Stomach (tissue), 9 donors: Measurements from ENCODE around the gene SPACA7. TPM values are rescaled to one million over a fixed set of nuclear protein-coding genes. Genes with fewer than 3 reads are reported as not detected.

ENCODE experiments used
- DNase-seq, 2 donors: peaks; one replicate each; pipeline versions ENCODE4 v3.0.0 to v3.0.0-alpha.2; 2013 to 2019
- H3K27ac ChIP-seq, 5 donors: fragments of 200-600 bp in 4 of 5; sonication (generic) in 4 of 5; one replicate each; pipeline ENCODE4 v1.5.1; 2013 to 2019; ENCODE audit warnings: mild to moderate bottlenecking in 1 of 5, moderate library complexity in 1 of 5
- H3K27me3 ChIP-seq, 3 donors: fragments of 200-600 bp; sonication (generic); one replicate each; pipeline ENCODE4 v1.5.1; 2017 to 2019; ENCODE audit warnings: mixed run types in 1 of 3
- H3K36me3 ChIP-seq, 4 donors: fragments of 200-600 bp; sonication (generic); 1 replicate in 3 of 4; 2 replicates in 1 of 4; pipeline ENCODE4 v1.5.1; 2016 to 2019
- H3K4me1 ChIP-seq, 4 donors: fragments of 200-600 bp; sonication (generic); one replicate each; pipeline ENCODE4 v1.5.1; 2016 to 2019
- H3K4me3 ChIP-seq, 4 donors: fragments of 200-600 bp; sonication (generic) in 3 of 4; one replicate each; pipeline ENCODE4 v1.5.1; 2016 to 2019; ENCODE audit warnings: mild to moderate bottlenecking in 1 of 4
- H3K9me3 ChIP-seq, 4 donors: fragments of 200-600 bp; sonication (generic); one replicate each; pipeline ENCODE4 v1.5.1; 2016 to 2019
- CTCF ChIP-seq, 7 experiments: fragments of 450-650 bp in 4 of 7; fragments of 200-600 bp in 3 of 7; sonication (generic) in 3 of 7; IDR thresholded peaks; one replicate each; pipeline ENCODE4 v1.5.1; 2016 to 2019; ENCODE audit warnings: antibody characterized with exemption in 7 of 7, control low read depth in 2 of 7, mild to moderate bottlenecking in 1 of 7
- EP300 ChIP-seq: sonication (generic); formaldehyde crosslinking; IDR thresholded peaks from one replicate; pipeline ENCODE4 v1.6.1; 2017; ENCODE audit warnings: antibody characterized with exemption
- POLR2A ChIP-seq, 4 donors: fragments of 450-650 bp; IDR thresholded peaks; one replicate each; pipeline ENCODE4 v1.6.1; 2016; ENCODE audit warnings: antibody characterized with exemption in 4 of 4, control low read depth in 2 of 4, mild to moderate bottlenecking in 1 of 4, moderate library complexity in 1 of 4
- POLR2AphosphoS5 ChIP-seq, 3 donors: sonication (generic); formaldehyde crosslinking; IDR thresholded peaks; one replicate each; pipeline ENCODE4 v1.6.1; 2016; ENCODE audit warnings: antibody characterized with exemption in 3 of 3
- WGBS, 5 donors: extraction: QIAGEN DNeasy Blood & Tissue Kit in 3 of 5; methylation state at CpG; one replicate each; pipeline versions ENCODE4 v1.1.5 to v1.1.7; 2013 to 2018; 5-methylcytosine and 5-hydroxymethylcytosine counted together
- intact Hi-C: fragments of 100-400 bp; cut with DNase I; formaldehyde crosslinking; loops from one replicate; pipeline ENCODE4 v1.15.1; 2023; ENCODE audit warnings: low total_unique reads
- polyA plus RNA-seq, 3 donors: library from polyadenylated mRNA; stranded (reverse); fragments of 200-250 nt; gene quantifications; one replicate each; pipeline ENCODE4 v1.2.3, GENCODE V29; 2013
- total RNA-seq, 5 donors: library from RNA; depleted of rRNA; stranded (reverse); fragments of >200 nt; gene quantifications; one replicate each; pipeline versions ENCODE4 v1.1.0 to v1.2.3, GENCODE V29; 2014 to 2016
- donor health status: healthy with polysubstance abuse.
- donor health status: Bipolar disorder and iron deficiency.
- donor health status: healthy.

The SPACA7 gene
- total and polyA plus RNA-seq, 8 donors, result not detected

DNA sequence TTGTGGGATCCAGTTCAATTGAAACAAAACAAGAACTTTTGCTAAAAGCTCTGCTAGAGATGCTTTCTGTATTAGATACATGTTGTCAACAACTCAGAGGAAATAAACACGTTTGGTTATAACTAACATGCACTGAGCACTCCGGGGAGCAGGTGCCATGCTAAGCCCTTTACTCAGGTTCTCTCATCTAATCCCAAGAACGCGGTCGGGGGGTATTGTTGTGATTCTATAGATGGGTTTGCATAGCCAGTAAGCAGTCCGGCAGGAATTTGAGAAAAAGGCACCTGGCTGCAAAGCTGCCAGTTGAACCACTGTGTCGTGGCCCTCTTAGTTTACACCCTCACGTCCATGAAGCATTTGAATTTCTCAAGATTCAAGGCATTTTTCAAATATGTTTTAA lies 24.3 kb upstream of the SPACA7 start:
- Histone ChIP-seq H3K4me1 (no peaks in the 10 kb centered on the region), H3K9me3 (no peaks in the 10 kb centered on the region), H3K36me3 (no peaks in the 10 kb centered on the region), H3K27ac (no peak overlapping the region), H3K27me3 (peaks cover 0 to 72% (median 11%) of the 10 kb centered on the region in 3 donors), H3K4me3 (no peak overlapping the region)
- intact Hi-C loops, result no loop called here
- TF ChIP-seq EP300 (no peak), POLR2A (IDR thresholded peaks at IDR 0.05) (no peak), CTCF (IDR thresholded peaks at IDR 0.05) (no peak), POLR2AphosphoS5 (IDR thresholded peaks at IDR 0.05) (no peak)
- WGBS, 5 donors, result 26 to 28% (median 26%) methylated on average over 8 of the region's 8 CpGs
- no peak for DNase-seq

GRCh38 chr13:112353856-112354255 lies 22.3 kb upstream of the SPACA7 start:
- DNase-seq, result no peak
- H3K27me3 ChIP-seq, result peaks cover 0 to 51% (median 2%) of the 10 kb centered on the region in 3 donors
- H3K4me1 ChIP-seq, result no peaks in the 10 kb centered on the region
- TF ChIP-seq CTCF (IDR thresholded peaks at IDR 0.05) (no peak), POLR2AphosphoS5 (IDR thresholded peaks at IDR 0.05) (no peak), POLR2A (IDR thresholded peaks at IDR 0.05) (no peak), EP300 (no peak)
- no peaks in the 10 kb centered on the region for H3K9me3 ChIP-seq
- H3K36me3 ChIP-seq, result no peaks in the 10 kb centered on the region
- intact Hi-C loops, result no loop called here
- no peak overlapping the region for H3K27ac ChIP-seq
- no peak overlapping the region for H3K4me3 ChIP-seq
- WGBS, 5 donors, result 78 to 87% (median 85%) methylated on average over 10 to 11 of the region's 11 CpGs

GRCh38 chr13:112354330-112355273 lies 21.6 kb upstream of the SPACA7 start:
- Histone ChIP-seq H3K27me3 (peaks cover 0 to 44% (median 0%) of the 10 kb centered on the region in 3 donors), H3K9me3 (no peaks in the 10 kb centered on the region), H3K27ac (no peak overlapping the region), H3K4me3 (no peak overlapping the region), H3K36me3 (no peaks in the 10 kb centered on the region), H3K4me1 (no peaks in the 10 kb centered on the region)
- intact Hi-C loops, result no loop called here
- 84 to 90% (median 86%) methylated on average over 24 to 32 of the region's 32 CpGs for WGBS, 5 donors
- TF ChIP-seq CTCF (IDR thresholded peaks at IDR 0.05), result no peak
- no peak for TF ChIP-seq POLR2AphosphoS5 (IDR thresholded peaks at IDR 0.05)
- no peak for TF ChIP-seq POLR2A (IDR thresholded peaks at IDR 0.05)
- no peak for TF ChIP-seq EP300
- no peak for DNase-seq

GRCh38 chr13:112355274-112355838 lies 20.8 kb upstream of the SPACA7 start:
- H3K36me3 ChIP-seq, result no peaks in the 10 kb centered on the region
- H3K9me3 ChIP-seq, result peaks cover 0 to 7% (median 3%) of the 10 kb centered on the region in 4 donors
- DNase-seq, result no peak
- TF ChIP-seq POLR2AphosphoS5 (IDR thresholded peaks at IDR 0.05) (no peak), CTCF (IDR thresholded peaks at IDR 0.05) (no peak), EP300 (no peak)
- WGBS, 5 donors, result 77 to 85% (median 79%) methylated on average over 12 to 15 of the region's 15 CpGs
- no peaks in the 10 kb centered on the region for H3K4me1 ChIP-seq
- H3K27me3 ChIP-seq, result peaks cover 0 to 36% (median 0%) of the 10 kb centered on the region in 3 donors
- intact Hi-C loops, result no loop called here
- H3K4me3 ChIP-seq, result no peak overlapping the region
- no peak overlapping the region for H3K27ac ChIP-seq
